IPS-NIHi11 (cell line): ENCODE results near the gene COL23A1.
"Not testable (repeated sequence)": the region's sequence is repeated elsewhere in the genome, so short reads cannot be mapped to it uniquely, and the experiment has no call there.

Experiments used
- DNase-seq: peaks from one replicate; pipeline ENCODE4 v3.0.0; 2012; ENCODE audit warnings: mixed read lengths, low spot score

The COL23A1 gene

DNA sequence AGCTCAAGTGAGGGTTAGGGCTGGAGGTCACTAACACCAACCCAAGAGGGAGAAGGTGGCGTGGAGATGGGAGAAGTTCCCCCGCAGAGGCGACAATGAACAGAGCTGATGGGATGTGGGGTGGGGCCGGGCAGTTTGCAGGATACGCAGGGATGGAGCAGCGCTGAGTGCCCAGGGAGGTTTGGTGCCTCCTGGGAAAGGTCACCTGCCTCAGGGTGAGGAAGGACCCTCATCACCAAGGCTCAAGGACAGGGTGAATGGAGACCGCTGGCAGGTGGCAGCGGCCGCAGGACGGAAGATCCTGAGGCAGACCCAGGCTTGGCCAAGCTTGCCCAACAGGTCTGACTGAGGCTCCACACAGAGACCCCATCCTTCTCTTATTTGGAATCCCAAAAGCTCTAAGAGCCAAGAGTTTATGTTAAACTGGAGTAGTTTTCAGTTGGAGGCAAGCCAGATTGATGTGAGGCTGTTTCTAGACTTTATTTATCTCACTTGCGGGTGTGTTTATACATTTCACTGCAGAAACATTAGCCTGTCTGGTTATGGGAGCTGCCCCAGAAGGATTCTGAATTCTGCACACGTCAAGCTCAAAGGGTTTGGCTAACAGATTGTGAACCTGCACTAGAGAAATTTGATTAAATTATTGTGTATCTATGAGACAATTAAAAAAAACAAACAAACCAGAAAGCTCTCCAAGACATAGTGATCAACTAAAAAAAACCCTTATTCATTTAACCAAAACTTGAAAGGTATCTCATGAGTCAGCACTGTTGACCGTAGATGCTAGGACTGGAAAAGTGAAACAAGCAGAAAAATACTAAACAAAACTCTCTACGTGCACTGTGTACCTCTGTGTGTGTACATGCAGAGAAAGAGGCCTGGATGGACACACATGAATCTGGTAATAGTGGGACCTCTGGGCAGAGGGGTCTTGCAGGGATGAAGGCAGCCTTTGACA is 211.4 kb downstream of the COL23A1 start:
- DNase-seq = no peak

DNA sequence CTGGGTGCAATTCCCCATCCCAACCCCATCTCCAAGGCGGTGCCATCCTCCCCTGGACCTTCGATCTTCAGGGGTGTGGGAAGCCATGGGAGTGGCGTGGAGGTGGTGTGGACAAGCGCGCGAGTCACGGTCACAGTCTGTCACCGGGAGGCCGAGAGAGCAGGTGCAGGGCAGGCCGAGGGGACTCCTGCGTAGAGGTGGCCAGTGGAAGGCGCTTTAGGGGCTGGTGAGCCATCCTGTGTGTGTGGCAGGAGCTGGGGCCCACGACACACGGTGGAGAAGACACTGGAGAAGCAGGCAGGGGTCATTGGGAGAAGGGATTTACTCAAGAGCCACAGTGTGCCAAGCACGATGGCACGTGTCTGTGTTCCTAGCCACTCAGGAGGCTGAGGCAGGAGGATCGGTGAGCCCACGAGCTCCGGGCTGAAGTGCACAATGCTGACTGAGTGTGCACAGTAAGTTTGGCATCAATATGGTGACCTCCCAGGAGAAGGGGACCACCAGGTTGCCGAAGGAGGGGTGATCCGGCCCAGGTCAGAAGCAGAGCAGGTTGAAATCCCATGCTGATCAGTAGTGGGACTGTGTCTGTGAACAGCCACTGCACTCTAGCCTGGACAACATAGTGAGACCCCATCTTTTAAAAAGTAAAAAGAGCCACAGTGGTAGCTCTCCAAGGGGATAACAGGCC is 212.5 kb downstream of the COL23A1 start:
- DNase-seq = no peak

DNA sequence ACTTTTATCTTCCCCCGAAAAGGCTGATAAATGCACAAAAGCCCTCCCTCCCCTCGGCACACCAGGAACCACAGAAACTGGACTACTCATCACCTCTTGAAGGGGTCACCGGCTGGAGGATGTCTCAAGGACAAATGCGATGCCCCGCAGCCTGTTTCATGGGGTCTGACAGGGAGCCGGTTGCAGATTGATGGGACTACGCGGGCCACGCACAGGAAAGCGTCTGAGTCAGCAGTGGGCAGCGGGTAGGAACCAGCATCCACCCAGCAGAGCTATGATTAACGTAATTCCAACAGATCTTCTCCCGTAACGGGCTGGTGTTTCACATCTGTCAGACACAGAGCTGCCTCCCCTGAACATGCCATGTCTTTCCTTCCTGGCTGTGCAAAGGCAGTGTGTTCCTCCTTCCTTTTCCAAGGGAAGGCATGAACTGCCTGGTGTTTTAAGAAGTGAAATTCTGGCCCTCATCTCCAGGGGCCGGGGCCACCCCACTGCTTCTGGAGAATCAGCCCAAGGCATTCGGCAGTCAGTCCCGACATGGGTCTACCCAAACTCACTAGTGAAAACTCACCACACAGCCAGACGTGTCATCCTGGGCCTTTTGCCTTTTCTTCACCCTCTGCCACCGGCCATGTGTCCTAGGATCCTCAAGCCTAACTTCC is 213.1 kb downstream of the COL23A1 start:
- DNase-seq = no peak

DNA sequence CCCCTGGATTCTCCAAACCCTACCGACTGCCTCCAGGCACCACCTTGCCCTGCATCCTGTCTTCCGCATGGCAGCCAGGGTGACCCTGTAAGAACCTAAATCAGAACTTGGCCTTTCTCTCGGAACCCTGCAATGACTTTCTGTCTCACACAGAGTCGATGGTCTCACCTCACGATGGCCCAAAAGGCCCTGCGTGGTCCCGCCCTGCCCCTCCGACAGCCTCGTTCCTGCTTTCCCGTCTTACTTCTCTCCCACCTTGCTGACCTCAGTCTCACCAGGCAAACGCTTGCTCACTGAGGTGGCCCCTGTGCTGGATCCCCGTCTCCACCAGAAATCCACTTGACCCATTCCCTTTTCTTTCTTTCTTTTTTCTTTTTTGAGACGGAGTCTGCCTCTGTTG is 214.8 kb downstream of the COL23A1 start:
- no peak for DNase-seq

DNA sequence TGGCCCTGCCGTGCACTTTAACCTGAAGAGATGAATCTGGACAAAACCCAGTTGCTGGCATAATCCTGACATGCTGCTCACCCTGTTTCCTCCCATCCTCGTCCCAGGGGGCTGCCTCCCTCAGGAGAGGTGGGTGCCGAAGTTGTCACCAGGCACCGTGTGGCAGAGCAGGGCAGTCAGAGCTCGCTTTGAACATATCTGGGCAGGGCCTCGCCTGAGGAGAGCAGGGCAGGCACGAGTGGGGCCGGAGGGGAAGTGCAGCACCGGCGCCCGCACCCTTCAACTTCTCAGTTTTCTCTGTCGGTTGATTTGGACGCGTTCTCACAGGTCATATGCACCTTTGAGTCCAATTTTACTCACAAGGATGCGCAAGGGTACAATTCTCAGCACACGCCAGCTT is 216.5 kb downstream of the COL23A1 start:
- DNase-seq = no peak

DNA sequence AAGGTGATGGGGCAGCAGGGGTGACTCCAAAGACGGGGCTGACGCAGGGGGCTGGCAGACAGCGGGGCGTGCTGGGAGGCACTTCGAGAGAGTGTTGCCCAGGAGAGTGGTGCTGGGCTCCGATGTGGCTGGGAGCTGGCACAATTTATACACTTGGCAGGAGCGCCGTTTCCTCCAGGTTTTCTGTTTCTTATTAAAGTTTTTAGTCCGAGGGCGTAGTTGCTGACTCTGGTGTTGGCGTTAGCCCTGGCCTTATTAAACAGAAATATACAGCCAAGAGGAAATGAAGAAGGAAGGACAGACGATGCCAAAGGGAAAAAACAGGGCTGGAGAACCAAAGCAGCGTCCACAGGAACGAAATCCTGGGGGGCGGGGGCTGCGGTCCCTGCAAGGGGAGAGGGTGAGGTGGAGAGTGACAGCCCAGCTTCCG is 218.0 kb downstream of the COL23A1 start:
- DNase-seq = no peak

DNA sequence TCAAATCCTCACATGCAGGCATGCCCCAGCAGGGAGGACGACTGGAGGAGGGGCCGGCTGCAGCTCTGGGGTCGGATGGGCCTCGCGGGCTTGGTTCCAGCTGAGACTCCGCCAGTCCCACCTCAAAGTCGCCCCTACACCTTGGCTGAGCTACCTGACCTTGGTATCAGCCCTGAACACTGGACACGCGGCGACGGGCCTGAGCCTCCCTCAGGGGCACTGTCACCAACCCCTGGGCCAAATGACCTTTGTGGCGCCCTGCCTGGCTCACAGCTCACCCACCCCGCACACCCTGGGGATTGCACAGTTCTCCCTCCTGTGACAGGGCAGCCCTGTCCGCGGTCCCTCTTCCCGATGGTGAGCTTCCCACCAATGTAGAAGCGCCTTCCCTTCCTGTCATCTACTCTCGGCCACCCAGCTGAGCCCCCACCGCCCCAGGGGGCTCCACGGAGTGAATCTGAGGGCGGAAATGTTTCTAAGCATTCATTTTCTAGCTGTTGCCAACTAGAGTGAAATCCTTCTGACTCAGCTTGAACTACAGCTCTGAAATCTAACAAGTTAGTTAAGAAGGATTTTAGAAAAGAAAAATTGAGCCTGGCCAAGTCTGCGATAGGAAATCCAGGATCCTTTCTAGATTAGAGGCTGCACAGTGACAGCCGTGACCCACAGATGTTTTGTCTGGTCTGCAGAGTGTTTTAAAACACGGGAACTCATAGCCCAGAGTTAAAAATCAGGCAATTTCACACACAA is 218.7 kb downstream of the COL23A1 start:
- DNase-seq = no peak

DNA sequence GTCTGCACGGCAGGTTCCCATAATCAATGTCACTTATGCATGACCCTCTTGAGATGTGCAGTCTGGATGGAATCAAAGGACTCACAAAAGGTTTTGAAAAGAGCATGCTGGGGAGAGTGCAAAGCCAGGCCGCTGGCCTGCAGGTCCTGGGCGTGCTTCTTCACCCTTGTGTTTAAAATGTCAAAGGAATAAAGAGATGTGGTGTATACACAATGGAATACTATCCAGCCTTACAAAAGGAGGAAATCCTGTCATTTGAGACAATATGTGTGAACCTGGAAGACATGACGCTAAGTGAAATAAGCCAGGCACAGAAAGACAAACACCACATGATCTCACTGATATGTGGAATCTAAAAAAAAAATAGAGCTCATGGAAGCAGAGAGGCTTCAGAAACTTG is 220.1 kb downstream of the COL23A1 start:
- no peak for DNase-seq

DNA sequence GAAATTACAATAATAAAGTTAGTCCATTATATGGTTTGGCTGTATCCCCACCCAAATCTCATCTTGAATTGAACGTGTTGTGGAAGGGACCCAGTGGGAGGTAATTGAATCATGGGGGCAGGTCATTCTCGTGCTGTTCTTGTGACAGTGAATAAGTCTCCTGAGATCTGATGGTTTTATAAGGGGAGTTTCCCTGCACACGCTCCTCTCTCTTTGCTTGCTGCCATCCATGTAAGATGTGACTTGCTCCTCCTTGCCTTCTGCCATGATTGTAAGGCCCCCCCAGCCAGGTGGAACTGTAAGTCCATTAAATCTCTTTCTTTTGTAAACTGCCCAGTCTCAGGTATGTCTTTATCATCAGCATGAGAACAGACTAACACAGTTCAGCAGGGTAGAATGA is 220.7 kb downstream of the COL23A1 start:
- not testable (repeated sequence) for DNase-seq

DNA sequence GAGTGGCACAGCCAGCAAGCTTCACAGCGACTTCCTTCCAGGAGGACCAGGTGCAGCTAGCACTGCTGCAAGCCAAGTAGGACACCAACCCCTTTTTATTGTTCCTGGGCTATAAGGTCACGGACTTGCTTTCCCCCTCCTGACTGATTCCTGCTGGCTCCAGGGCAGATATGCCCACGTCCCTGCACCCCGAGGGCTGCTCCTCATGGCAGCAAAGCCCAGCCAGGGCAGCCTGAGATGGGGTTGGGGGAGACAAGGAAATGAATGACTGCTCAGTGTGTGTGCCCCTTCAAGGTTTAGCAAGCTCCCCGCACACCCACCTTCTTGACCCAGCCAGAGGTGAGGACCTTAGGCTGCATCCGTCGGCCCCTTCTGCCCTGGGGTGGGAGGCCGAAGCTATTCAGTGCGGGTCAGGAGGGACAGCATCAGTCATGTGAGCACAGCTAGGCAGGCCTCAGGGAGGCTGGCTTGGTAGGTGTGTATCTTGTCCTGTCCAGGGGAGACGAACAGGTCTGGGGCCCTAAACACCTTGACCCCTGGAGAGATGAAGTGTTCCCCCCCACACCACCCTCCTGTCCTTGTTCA is 221.4 kb downstream of the COL23A1 start:
- no peak for DNase-seq

DNA sequence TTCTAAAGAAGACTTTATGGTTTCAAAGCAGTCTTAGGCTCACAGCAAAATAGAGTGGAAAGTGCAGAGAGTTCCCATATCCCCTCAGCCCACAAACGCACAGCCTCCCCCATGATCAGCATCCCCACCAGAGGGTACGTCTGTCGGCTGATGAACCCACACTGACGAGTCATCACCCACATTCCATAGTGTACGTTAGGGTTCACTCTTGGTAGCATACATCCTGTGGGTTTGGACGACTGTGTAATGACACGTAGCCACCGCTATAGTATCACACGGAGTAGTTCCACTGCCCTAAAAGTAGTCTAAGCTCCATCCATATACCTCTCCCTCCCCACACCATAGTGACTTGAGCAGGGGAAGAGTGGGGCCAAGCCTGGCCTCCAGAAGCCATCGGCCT is 221.9 kb downstream of the COL23A1 start:
- no peak for DNase-seq

DNA sequence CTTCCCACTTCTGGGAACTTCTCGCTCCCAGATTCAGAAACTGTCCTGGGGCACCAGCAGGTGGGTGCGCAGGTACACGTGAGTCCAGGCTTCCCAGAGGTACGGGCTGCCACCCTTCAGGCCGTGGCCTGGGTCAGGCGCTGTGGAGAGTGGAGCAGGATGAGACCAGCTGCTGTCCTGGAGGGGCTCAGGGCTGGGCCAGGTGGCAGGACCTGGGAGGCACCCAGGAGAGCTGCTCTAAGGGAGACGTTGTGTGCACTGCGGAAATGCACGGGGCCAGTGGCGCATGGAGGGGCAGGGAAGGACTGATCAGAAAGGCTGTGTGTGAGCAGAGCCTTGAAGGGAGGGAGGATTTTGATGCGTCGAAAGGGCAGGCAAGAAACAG is 222.5 kb downstream of the COL23A1 start:
- no peak for DNase-seq

DNA sequence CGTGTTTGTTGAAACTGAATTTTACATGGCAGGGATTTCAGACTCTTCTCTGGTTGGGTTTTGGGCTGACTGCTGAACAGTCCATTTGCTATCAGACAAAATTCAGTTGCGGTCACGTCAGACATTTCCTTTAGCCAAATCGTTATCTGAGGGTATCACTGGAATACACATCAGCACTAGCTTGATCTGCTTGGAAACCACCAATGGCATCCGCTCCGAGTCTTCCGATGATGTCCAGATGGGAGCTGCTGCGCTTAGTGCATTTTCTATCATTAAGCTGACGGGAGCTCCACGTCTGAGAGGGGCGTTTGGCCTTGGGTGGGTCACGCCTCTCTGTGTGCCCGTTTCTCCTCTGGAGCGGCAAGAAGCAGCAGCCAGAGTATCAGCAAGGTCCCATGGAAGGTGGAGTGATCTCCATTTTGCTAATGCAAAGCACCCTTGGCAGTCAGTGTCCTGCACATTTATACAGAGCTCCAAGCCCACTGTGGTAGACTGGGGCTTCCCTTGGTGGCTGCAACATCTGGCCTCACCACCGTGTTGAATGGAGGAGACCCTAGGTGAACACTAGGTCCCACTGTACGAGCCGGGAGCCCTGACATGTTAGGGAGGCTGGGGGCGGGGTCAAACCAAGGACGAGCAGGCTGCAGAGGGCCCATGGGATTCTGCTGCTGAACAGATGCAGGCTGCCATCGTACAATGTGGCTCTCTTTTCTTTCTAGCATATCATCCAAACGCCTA is 223.0 kb downstream of the COL23A1 start:
- no peak for DNase-seq

DNA sequence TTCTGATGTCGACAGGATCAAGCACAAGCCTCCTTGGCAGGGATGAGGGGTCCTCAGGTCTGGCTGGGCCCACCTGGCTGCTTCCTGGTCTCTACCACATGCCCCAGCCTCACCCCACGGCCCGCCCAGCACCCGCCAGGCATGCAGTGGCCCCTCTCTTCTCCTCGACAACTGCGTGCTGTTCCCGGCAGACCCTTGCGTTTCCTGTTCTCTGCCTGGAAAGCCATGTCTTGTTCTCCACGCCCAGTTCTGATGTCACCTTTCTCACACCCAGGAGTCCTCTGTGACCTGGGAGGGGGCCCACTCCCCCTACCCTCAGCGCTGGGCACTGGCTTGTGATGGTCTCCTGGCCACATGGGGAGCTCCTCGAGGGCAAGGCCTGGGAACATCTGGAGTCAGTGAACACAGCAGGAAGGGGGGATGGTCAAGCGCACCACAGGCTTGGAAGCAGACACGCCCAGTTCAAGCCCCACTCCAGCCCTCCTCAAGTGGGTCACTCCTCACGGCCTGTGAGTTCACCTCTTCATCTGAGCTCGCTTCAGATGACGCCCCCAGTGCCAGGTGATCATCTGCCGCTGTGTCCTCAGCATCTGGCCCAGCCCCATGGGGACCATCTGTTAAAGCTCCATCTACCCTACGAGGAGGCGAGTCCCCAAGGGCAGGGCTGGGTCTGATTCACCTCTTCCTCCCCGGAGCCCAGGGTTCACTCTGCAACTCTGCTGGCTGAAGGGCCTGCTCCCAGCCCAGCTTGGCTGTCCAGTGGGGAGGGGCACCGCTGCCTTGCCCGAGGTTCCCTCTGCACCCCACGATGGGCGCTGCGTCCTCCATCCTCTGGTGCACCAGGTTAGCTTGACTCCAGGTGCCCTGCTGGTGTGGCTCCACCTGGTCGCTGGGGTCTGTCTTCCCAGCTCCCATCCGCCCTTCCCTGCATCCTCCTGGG is 224.4 kb downstream of the COL23A1 start:
- no peak for DNase-seq

DNA sequence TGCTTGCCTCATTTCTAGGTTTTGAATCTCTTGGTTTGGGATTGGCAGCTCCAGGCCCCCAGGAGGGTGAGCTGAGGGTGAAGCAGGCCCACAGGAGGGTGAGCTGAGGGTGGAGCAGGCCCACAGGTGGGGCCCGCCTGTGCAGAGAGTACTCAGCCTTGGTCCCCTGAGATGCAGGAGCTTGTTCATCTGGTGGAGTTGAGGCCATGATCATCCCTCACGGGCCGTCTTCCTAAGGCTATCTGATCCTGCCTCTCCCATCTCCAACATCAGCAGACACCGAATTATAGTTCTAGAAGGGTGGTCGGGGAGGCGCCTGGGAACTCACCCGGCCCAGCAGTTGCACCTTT is 225.9 kb downstream of the COL23A1 start:
- DNase-seq = no peak

DNA sequence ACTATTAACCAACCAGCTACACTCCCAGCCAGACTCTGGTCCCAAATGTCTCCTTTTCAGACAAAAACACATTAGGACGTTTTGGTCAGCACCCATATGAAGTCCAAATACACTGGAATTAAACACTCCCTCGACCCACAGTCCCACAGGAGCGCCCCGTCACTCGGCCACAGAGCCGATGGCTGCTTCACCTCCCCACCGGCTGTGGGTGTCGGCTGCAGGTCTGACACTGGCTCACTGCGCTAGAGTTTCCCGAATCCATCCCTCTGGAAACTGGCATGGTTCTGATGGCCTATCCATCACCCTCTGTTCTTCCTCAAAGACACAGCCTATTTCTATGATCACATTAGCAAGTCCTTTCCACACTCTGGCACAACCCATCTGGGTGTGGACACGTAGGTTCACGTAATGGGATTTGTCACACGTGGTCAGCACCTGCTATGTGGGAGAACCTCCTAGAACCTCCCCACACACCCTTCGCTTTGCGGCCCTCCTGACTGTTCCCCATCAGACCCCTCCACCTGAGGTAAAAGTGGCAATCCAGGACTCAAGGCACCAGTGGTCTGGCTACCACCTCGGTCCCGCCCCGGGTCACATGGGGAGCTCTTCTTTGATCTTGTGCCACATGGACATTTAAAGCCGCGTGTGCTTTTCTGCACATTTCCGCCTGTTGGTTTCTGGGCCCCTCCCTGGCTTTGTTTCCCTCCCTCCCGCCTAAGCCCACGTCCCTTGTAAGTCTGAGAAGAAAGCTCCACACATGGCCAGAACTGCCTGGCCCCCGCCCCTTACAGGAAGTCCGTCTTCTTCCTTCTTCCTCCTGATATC is 226.5 kb downstream of the COL23A1 start:
- no peak for DNase-seq

DNA sequence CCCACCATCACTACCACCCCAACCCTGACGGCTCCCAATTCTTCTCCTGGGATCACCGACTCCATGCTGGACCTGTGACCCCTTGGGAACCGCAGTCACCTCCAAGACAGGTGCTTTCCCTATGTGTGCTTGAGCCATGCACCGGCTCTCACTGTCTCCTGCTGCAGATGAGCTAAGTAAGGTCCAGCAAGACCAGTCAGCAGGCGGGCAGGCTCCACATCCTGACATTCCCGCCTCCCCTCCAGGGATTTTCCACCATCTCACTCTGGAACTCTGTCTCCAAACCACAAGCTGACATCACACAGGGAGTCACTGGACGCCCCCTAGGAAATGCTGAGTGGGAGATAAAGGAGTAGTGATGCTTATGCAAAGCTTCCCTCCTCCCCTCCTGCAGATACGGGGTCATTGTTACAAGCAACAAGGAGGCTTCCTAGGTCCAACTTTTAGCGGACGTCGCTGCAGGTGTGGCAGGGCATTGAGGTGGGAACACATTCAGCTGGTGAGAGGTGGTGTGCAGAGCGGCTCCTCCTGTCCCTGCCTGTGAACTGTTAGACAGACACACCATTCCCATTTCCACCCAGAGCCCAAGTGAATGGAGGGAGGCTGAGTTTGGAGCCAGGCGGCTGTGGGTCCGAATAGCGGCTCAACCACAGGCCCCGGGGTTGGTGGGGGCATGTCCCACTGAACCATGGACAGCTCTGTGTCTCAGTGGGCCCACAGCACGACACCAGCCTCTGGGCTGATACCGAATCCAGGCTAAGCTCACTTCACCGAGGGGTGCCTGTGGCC is 228.3 kb downstream of the COL23A1 start:
- DNase-seq = no peak

DNA sequence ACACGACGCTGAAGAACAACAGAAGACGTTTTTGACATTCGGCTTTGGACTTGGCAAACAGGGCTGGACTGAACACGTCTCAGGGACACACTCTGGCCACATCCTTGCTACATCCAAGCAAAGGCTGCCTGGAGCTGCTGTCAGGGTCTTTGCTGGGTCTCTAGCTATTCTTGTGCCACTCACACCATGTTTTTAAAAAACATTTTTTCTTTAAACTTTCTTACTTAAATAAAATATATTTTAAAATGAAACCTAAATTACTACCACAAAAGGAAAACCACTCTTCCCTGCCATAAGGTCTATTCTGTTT is 229.3 kb downstream of the COL23A1 start:
- DNase-seq = no peak
